ENCODE measurements around the gene CDR2L.

Gene CDR2L

DNA sequence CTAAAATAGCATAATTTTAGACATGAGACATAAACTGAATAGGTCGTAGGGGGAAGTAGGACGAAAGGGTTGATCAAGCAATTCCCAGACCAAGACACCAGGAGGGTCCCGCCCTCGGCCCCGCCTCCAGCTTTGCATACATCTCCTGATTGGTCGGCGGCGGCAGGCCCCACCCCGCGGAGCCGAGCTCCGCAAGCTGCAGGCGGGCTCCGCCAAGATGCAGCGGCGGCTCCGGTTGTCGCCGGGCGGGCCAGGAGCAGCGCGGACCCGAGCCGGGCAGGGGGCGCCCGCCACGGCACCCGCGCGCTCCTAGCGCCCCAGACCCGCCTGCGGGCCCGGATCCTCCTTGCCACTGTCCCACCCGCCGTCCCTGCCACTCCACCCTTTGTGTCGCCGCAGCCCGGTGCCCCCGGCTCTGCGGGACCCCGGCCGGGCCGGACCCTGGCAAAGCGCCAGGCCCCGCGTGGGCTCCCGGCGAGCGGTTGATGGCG is at the start of gene CDR2L:
CDR2L (plus strand) TSS at position 215 of the 491 bp plus-strand sequence. CDS start 412 bp downstream, outside the sequence.
- DNase-seq (ENCODE audit: low spot score) = peak; percentile 97

DNA sequence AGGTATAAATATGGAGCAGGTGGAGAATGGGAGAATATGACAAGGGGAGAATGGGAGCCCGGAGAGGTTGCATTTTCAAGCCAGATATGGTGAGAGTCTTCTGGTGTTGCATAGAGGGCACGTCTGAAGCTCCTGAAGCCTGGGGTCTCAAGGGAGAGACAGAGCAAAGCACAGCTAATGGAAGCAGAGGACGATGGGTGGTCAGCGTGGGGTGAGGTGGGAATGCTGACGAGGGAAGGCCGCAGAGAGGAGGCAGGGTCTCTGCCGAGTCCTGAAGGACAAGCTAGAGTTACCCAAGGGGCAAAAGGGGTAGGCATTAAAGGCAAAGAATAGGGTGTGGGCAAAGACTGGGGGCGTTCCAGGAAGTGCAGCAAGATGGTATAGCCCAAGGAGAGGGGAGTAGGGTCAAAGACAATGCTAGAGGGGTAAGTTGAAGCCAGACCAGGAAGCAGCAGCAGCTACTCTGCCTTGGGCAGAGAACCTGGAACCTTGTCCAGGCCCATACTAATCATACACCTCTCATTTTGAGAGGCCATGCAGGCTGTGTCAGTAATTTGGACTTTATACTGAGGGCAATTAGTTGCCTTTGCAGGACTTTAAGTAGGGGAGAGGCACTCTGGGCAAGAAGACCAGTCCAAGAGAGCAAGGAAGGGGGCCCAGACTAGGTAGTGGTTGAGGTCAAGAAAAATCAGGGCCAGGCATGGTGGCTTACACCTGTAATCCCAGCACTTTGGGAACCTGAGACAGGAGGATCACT is 49.1 kb upstream of the CDR2L start:
- DNase-seq (ENCODE audit: low spot score) = no peak

- DNase-seq (ENCODE audit: low spot score) = no peak
Observed at GRCh38 chr17:74939534-74939933, 47.9 kb upstream of the CDR2L start.

- DNase-seq (ENCODE audit: low spot score) = no peak
Observed at GRCh38 chr17:74941128-74941725, 46.2 kb upstream of the CDR2L start.

DNA sequence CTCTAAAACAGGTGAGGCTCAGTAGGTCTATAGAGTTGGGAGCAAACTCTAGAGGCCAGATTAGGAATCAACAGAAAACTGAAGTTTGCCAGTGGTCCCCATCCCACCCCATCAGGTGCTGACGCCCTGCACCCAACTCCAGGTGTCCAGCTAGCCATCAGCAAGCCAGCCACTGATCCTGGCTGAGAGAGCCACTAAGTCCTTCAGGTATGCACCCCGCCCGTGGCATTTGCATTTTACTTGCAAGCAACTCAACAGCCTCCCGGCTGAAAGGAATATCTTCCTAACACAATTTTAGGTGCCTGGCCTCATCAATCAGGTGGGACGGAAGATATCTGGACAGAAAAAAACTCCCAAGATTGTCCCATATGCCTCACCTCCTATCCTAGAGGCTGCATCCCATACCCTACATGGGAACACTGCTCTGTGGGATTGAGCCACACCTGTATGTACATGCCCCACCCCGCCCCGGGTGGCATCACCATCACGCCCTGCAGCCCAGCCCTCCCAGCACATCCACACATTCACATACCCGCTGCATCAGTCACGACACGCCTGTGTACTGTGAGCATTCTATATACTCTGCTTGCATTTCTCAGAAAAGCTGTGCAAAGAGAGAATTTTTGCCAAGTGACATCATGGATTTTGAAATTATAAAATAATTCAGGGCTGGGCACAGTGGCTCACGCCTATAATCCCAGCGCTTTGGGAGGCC is 43.5 kb upstream of the CDR2L start:
- no peak for DNase-seq (ENCODE audit: low spot score)

GRCh38 chr17:74945543-74945942 is 41.9 kb upstream of the CDR2L start:
- DNase-seq (ENCODE audit: low spot score) = no peak

DNA sequence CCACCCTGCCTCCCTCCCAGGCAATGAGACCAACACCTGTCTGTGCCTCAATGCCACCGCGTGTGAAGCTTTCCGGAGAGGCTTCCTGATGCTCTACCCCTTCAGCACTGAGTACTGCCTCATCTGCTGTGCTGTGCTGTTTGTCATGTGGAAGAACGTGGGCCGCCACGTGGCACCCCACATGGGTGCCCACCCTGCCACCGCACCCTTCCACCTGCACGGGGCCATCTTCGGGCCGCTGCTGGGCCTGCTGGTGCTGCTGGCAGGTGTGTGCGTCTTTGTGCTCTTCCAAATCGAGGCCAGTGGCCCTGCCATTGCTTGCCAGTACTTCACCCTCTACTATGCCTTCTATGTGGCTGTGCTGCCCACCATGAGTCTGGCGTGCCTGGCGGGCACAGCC is 40.8 kb upstream of the CDR2L start:
- DNase-seq (ENCODE audit: low spot score) = no peak

- DNase-seq (ENCODE audit: low spot score) = no peak
Observed at GRCh38 chr17:74947041-74947754, 40.2 kb upstream of the CDR2L start.

DNA sequence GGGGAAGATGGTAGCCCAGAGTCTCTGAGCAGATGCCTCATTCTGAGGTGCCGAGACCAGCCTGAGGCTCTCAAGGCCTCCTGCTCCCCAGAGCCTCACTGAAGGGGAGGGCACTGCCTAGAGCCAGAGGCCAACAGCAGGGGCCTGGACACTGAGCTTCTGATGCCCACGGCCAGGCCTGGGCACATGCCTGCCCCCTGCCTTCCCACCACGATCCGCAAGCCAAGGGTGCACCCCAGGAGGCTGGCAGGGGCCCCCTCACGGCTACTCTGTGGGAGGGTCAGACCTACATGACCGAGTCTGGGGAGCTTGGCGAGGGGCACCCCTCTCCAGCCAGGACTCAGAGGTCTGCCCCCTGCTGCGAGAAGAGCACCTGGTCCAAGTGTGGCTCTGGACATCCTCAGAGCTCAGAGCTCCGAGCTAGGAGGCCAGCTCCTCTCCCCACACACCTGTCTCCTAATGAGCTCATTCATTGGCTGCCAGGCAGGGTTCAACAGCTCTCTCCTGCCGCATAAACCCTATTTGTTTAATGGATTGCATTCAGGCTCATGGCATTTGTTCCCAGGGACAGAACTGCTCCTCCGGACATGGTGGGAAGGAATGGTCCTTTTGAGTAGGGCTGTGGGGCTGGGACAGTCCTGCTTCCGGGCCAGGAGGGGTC is 37.8 kb upstream of the CDR2L start:
- no peak for DNase-seq (ENCODE audit: low spot score)

DNA sequence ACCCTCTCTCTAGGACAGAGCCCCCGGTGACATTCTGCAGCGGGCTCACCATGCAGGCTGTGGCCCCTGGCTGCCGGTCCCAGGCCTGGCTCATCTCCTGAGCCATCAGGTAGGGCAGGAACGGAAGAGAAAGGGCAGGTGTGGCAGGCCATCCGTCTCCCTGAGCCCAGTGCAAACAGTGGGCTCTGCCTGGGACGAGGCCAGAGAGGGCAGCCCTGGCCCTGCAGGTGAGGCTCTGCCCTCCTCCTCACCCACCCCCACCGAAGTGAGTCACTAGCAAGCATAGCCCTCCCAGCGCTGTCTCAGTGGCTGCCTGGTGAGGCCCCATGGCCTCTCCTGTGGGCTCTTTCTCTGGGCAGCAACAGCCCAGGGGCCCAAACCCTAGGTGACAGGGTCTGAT is 37.2 kb upstream of the CDR2L start:
- no peak for DNase-seq (ENCODE audit: low spot score)

- DNase-seq (ENCODE audit: low spot score) = no peak
Observed at GRCh38 chr17:74951065-74951464, 36.4 kb upstream of the CDR2L start.

DNA sequence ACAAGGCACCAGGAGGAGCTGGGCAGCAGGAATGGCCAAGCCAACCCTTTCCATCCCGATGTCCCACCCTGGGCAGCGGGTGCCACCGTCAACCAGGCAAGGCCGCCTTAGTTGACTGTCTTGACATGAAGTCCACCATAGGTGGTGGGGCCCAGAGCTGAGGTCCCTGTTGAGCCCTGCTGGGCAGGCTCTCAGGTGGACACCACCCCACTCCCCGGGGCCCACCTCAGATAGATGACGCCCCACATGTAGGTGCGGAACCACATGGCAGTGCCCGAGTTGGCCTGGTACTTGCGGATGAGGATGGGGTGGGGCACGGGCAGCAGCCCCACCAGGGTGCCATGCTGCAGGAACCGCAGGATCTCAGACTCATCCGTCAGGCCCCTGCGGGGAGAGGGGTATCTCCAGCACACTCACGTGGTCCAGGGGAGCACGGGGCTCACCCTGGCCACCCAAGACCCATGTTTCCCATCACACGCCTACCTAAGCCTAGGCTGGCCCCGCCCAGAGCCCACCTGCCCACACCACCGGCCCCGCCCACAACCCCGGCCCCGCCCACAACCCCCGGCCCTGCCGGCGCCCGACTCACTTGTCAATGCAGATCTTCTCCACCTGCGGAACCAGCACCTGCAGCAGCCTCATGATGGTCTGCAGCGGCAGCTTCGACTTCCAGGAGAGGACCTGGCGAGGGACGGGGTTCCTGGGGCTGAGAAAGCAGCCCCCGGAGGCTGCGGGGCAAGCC is 35.6 kb upstream of the CDR2L start:
- DNase-seq (ENCODE audit: low spot score) = no peak

DNA sequence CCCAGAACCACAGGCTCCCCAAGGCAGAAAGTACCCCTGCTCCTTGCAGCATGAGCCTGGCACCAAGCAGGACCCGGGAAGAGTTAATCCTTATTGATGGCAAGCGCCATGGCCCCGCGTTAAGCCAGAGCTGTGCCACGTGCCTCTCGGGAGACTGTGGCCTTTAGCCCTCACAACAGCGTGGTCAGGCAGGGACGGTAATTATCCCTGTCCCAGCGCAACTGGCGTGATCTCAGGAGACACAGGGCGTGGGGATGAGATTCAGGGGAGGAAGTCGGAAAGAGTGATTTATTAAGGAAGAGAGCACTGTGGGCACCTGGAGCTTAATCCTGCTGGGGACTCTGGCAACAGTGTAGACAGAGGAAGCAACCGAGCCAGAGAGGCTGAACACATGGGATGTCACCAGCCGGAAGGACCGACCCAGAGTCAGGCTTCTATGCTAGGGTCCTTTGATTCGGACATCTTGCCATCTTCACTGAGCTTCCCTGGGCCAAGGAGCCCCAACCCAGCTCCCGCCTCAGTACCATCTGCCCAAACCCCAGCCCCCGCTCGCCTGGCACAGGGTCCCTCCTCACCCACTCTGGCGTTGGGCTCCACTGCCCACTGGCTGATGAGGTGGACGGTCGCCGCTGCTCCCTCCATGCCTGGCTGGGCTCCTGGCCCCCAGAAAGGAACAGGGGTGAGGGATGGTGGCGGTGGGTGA is 34.9 kb upstream of the CDR2L start:
- no peak for DNase-seq (ENCODE audit: low spot score)

DNA sequence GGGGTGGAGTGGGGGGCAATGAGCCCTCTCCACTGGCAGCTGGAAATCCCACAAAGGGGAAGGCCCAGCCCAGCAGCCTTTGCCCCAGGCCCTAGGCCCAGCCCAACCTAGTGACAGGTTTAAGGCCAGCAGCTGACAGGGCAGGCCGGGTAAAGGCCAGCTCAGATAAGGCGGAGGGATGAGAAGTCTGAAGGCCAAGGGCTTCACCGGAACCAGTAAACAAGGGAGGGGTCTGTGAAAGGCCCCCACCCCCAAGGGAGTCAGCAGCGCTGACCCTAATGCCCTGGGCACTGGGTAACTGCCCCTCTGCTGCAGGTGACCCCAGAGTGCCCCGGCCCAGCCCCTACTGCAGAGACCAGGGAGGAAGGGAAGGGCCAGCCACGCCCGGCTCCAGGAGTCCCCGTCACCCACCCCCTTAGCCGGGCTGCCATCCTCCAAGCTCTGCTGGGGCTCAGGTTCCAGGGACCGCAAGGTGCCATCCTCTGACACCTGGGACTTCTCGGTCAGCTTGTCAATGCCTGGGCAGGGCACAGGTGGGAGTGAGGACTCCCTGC is 34.2 kb upstream of the CDR2L start:
- no peak for DNase-seq (ENCODE audit: low spot score)

- no peak for DNase-seq (ENCODE audit: low spot score)
Observed at GRCh38 chr17:74954115-74954514, 33.3 kb upstream of the CDR2L start.

- DNase-seq (ENCODE audit: low spot score) = no peak
Observed at GRCh38 chr17:74954665-74955421, 32.6 kb upstream of the CDR2L start.

GRCh38 chr17:74956093-74956492 is 31.3 kb upstream of the CDR2L start:
- no peak for DNase-seq (ENCODE audit: low spot score)

- no peak for DNase-seq (ENCODE audit: low spot score)
Observed at GRCh38 chr17:74957935-74958740, 29.3 kb upstream of the CDR2L start.

Measured in pons (tissue), 1 donor.